Left forelimb (tissue), 1 donor: Measurements from ENCODE around the gene E2F8.

ENCODE experiments used
- DNase-seq: peaks from one replicate; pipeline ENCODE4 v3.0.0-alpha.2; 2018; ENCODE audit warnings: low spot score

The E2F8 gene

DNA sequence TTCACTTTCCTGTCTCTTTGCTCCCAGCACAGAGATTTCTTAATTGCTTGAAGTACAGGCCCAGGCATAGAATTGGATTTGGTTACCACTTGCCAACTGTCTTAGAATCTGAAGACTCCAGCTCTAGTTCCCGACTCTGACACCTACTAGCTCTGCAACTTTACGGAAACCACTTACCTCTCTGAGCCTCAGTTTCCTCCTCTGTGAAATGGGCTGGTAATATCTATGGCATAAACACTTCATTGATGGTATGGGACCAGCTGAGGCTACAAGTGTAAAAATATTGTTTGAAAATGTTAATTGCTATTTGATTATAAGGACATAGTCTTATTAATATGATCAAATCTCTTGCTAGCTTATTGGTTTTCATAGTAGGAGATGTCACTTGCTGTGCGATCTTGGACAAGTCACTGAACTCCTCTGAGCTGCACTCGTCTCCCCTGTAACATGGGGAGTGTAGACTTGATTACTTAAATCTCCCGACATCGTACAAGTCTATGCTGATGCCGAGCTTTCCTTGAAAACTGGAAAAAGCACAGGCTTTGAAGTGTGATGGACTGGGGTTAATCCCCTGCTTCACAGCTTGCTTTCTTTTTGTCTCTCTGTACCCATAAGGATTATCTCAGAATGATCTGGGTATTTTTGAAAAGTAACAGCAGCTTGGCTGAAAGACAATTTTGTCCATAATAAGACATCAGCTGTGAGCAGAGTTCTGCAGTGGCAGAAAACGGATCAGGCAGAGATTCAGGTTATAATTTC, 11.8 kb upstream of the E2F8 start:
- no peak for DNase-seq

- DNase-seq, result no peak
These were observed 10.8 kb upstream of the E2F8 start for GRCh38 chr11:19251577-19251976.

GRCh38 chr11:19246816-19247215, 6.1 kb upstream of the E2F8 start:
- no peak for DNase-seq

GRCh38 chr11:19245351-19245750, 4.6 kb upstream of the E2F8 start:
- no peak for DNase-seq

GRCh38 chr11:19244621-19245020, 3.9 kb upstream of the E2F8 start:
- no peak for DNase-seq

DNA sequence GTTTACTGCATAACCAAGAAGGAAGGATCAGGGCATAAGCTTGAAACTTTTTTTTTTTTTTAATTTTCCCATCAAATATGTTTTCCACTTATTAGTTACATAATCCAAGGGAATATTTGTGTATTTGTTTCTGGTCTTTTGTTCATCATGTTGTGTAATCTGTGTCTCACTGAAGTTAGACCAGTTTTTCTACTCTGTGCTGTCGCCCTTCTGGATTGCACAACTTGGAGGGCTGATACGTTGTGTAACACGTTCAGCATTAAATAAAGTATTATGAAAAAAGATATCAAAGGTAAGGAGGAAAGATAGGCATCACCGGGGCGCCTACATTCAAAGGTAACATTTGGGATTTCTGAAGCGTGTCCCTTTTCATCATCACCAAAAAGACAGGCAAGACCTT, 3.3 kb upstream of the E2F8 start:
- no peak for DNase-seq

DNA sequence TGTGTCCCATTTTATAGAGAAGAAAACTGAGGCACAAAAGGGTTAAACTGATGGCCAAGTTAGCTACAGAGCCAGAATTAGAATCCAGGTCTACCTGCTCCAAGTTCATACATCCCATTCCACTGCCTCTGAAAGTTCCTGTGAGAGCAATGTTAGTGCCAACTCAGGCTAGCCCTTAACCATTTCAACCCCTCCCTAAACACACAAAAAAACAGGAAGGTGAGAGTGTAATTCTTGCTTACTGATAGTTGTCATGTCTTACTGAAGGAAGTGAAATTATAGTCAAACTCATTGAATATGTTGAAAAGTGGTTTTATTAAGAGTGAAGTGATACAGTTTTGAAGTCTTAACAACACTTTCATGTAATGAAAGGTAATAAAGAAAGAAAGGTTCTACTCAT, 2.9 kb upstream of the E2F8 start:
- DNase-seq, result no peak

GRCh38 chr11:19243143-19243542, 2.4 kb upstream of the E2F8 start:
- DNase-seq, result no peak

DNA sequence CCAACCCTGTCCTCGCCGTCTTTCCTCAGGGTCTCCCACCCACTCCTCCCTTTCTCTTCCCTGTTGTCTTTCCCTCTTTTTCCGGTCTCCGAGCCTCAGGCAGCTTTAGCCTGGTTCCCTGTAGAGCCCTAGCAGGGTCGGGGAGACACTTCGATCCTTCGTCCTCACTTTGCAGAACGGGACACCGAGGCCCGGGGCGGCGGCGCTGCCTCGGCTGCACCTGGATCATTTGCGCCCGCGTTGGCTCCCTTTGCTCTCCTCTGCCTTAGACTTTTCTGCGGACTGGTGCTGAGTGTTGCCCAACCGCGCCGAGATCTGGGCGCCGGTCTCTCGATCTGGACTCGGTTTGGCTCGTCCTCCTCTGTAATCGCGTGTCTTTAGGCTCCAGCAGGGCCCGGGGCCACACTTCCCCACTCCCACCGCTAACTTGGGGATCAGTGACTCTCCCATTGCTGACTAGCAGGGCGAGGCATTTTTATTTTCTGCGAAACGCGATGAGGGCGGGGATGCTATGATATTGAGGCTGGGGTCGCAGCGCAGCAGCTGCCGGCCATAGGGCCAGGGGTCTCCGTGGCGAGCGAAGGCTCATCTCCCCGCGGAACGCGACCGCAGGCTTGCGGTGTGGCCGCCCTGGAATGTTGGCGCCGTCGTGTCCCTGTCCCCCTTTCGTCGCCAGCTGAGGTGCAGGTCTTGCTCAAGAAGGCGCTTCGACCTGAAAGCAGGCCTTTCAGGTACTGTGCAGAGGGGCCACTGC, 1.6 kb upstream of the E2F8 start:
- no peak for DNase-seq

DNA sequence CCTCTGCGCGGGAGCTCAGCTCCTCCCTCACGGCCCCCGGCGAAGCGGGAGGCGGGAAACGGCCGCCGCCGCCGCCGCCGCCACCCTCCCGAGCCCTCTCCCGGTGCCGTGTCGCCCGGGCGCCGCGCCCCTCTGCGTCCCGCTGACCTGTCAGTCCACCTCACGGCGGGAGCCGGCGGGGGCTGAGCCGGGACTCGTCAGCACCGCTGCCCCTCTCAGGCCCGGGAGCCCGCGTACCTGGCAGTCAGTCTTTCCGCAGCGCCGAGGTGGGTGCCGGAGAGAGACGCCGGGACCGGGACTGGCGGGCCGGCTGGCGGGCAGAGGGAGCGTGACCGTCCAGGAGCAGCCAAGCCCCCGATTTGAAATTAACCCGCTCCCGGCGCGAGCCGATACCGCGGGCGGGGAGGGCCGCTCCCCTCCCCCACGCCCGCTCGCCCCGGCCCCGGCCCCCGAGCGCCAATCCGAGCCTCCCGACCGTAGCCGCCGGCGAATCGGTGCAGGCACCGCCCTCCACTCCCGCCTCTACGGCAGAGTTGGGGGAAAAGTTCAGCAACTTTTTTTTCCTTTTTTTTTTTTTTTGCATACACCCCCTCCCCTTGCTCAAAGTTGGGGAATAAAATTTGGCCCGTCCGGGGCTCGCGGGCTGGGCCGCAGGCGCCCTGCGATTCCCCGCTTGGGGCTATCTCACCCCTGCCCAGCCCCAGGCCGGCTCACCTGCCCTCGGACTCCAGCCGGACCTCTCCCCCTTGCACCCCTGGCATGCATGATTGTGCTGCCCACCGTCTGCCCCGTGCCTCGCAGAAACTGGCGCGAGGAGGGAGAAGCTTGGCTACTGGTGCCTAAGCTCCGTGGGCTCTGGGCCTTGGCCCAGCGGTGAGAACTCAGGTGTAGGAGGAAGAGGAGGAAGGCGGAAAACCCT, 774 bp upstream of the E2F8 start:
- no peak for DNase-seq

GRCh38 chr11:19239039-19239438, 1.7 kb downstream of the E2F8 start:
- no peak for DNase-seq

DNA sequence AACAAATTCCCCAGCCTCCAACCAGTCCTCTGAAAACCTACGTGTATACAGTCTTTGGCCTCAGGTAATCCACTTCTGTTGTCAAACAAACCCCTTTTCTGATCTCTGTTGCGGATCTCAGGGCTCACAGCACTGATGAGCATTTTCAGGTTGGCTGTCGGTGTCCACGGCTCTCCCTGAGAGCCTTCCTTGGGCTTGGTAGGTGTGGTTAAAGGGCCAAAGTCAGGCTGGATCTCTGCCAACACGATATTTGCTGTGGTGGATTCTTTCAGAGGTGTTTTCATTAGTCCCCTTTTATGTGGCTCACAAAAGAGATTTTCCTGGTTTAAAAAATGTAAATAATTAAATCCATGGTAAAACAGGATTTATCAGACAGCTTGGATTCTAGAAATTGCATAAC, 2.9 kb downstream of the E2F8 start:
- no peak for DNase-seq

DNA sequence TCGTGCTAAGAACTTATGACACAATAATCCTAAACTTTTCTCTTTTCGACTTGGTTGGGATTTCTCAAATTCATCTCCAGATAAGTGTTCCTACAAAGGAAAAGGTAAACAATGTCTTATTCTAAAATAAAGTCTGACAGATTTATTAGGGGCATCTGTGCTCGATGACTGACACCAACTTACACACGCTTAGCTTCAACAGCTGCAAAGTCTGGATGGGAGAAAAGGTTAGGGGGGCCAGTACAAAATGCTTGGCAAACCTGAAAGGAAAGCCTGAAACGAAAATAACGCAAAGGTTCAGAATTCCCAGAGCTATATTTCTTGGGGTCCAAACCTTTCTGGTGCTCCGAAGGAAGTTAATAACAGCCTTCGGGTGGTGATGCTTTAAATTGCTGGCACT, 3.4 kb downstream of the E2F8 start:
- no peak for DNase-seq

DNA sequence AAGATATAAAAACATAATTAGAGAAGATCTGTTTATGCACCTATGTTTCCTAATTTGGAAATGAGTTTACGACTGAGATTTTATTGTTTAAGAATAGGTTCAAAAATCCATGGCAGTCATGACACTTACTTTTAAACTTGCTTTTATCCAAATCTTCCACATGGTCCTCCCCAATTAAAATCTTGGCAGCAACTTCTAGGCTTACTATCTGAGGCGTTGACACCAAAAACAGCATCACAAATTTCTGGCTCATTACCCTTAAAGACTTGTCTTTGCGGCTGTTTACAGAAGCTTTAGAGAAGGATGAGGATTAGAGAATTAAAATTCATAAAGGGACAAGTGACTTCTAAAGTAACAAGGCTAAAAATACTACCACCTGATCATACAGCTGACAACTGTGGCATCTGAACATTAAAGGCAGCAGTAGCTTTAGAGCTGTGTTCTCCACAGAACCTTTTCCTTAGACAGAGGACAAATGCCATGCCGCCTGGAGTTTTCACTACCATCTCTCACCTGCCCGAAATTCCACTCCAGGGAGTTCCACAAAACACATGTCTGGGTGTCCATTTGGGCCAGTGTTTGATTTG, 6.4 kb downstream of the E2F8 start:
- no peak for DNase-seq

GRCh38 chr11:19232910-19233503, 7.7 kb downstream of the E2F8 start:
- DNase-seq, result no peak

DNA sequence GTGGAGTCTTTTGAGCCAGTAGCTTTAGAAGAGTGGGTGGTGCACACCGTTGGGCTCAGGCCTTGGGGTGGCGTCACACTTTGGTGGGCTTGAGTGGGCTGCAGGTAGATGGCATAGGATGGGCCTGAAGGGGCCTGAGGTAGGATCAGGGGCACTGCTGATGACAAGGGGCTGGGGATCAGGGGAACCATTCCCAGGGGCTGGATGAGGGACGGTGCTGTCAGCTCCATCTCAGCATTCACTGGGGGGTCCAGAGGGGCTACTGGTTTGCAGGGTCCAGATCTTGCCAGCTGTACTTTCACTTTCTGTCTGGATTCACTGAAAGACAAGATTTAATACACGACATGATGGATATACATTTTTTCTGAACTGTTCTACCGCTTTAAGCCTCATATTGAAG, 11.1 kb downstream of the E2F8 start:
- no peak for DNase-seq

- DNase-seq, result no peak
These were observed 11.8 kb downstream of the E2F8 start for GRCh38 chr11:19228968-19229367.

DNA sequence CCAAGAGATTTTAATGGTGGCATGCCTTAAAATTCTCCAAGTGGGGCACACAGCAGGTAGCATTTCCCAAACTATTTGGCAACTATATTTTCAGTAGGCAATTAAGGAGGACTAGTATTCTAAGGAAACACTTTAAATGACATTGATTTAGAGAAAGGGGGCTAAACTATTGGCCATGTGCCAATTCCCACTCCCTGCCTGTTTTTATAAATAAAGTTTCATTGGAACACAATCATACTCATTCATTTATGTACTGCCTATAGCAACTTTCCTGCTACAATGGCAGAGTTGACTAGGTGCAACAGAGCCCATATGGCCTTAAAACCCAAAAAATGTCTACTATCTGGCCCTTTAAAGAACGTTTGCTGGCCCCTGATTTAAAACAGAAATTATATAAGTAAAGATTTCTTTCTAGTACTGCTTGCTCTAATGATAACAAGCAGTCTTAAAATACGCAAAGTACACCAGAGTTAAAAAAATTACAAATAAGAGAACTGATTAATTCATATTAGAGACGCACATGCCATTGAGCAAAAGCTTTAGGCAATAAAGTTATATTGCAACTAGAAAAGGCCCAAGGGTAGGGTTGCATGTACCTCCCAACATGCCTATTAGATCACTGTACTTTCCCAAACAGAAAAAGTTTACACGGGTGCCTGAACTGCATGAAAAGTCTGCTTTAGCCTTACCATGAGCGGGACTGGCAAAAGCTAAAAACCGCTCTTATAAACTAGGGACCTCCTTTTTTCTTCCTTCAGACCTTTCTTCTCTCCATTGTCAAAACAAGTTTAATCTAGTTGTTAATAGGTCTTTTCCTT, 14.2 kb downstream of the E2F8 start:
- DNase-seq, result no peak

- no peak for DNase-seq
These were observed 15.2 kb downstream of the E2F8 start for GRCh38 chr11:19225581-19225980.

GRCh38 chr11:19225123-19225522, 15.6 kb downstream of the E2F8 start:
- DNase-seq, result no peak
